SH-SY5Y (cell line): ENCODE results near the gene NCAM1.

Experiments
- GATA2 ChIP-seq: IDR thresholded peaks from 2 replicates; pipeline ENCODE4 v1.6.1; 2011; ENCODE audit warnings: mild to moderate bottlenecking, low read depth, low read length
- GATA3 ChIP-seq: IDR thresholded peaks from 2 replicates; pipeline ENCODE4 v1.6.1; 2011; ENCODE audit warnings: low read depth, mild to moderate bottlenecking, low read length, moderate library complexity

NCAM1 gene

DNA sequence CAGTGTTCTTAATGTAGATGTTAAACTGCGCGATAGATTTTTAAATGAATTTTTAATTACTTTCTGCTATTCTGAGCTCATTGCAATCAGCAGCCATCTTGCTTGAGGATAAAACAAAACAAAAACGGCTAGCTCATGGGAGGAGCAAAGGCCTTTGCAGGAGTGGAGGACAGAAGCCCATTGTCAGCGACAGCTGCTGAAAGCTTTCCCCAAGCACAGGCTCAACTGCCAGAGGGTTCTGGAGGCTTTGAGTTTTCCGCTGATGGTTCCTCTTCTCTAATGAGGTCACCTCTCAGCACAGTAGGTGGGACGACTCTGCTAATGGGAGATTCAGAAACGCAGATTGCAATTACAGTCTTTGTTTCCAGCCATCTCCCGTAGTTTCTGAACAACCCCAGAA lies 186.0 kb downstream of the NCAM1 start:
- no peak for TF ChIP-seq GATA2
- TF ChIP-seq GATA3: no peak

DNA sequence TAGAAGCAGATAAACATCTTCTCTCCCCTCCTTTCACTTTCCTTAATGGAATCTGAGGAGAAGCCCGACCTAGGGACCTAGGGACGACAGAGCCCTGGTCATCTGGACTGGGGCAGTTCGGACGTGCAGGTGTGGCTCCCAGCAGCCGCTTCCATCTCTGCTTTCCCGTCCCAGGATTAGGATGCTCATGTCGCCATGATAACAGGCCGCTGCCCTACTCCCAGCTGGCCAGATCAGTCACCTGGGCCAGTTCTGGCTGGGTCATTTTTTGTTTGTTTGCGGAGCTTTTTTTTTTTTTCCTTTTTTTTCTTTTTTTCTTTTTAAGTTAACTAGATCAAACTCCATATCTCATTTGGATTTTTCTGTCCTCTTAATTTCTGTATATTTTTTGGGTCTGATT lies 186.9 kb downstream of the NCAM1 start:
- no peak for TF ChIP-seq GATA2
- no peak for TF ChIP-seq GATA3

DNA sequence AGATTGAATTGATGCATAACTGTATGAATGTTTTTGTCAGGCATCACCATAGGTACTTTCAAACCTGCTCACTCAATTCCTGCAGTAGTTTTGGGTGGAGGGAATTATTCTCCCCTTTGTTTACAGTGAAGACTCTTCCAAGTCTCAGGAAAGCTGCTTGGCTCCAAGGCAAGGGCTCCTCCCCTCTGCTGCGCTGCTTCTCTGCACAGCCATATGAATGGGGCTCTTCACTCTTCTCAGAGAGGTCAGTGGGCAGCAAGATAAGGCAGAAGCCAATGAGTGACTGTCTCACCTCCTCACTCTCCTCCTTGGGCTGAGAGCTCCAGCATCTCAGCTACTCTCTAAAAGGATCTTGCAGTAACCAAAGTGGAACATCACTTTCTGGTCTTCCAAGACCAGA lies 187.4 kb downstream of the NCAM1 start:
- no peak for TF ChIP-seq GATA3
- TF ChIP-seq GATA2: no peak

DNA sequence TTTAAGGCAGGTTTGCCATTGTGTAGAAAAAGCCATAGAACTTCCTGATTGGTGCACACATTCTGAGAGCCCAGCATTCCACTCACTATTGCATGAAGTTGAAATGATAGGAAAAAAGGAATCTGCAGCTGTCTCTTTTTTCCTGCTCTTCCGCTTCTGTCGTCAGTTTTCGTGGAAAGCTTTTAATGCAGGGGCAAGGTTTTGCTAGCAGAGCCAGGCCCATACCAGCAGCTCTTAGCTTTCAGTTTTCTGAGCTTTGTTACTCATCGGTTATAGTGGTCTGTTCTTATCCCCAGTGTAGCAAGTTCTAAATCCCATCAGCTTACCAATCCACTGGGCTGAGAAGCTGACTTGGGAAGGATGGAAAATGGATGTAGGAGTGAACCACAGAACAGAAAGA lies 190.3 kb downstream of the NCAM1 start:
- TF ChIP-seq GATA3: no peak
- TF ChIP-seq GATA2: no peak

DNA sequence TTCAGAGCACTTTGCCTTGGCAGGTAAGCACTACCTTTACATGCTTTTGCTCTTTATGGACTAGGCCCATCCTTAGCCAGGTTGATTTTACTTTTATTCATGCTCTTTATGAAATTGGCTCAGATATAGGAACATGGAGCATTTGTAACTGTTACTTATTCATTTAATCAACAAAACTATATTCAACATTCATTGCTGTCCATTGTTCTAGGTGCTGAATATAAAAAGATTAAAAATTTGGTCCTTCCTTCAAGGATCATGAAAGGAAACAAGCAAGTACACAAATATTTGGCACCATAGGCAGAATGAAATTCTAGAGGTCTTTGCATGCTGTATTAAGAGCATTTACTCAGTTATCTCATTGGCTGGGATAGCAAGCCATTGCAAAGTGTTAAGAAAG lies 191.3 kb downstream of the NCAM1 start:
- TF ChIP-seq GATA2: no peak
- no peak for TF ChIP-seq GATA3

DNA sequence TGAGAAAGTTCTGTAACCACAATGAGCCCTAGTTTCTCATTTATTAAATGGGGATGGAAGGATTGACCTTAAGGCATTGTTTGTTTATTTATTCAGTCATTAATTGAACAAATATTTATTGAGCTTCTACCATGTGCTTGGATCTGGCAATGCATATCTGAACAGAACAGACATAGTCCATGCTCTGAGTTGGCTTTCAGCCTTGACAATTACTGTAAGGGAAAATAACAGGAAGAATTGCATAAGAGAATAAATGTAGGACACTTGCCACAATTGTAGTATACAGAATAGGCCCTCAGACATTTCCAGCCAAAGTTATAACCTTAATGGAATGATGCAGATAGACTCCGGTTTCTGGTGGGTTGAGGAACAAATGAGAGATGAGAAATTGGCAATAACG lies 192.6 kb downstream of the NCAM1 start:
- no peak for TF ChIP-seq GATA3
- no peak for TF ChIP-seq GATA2

DNA sequence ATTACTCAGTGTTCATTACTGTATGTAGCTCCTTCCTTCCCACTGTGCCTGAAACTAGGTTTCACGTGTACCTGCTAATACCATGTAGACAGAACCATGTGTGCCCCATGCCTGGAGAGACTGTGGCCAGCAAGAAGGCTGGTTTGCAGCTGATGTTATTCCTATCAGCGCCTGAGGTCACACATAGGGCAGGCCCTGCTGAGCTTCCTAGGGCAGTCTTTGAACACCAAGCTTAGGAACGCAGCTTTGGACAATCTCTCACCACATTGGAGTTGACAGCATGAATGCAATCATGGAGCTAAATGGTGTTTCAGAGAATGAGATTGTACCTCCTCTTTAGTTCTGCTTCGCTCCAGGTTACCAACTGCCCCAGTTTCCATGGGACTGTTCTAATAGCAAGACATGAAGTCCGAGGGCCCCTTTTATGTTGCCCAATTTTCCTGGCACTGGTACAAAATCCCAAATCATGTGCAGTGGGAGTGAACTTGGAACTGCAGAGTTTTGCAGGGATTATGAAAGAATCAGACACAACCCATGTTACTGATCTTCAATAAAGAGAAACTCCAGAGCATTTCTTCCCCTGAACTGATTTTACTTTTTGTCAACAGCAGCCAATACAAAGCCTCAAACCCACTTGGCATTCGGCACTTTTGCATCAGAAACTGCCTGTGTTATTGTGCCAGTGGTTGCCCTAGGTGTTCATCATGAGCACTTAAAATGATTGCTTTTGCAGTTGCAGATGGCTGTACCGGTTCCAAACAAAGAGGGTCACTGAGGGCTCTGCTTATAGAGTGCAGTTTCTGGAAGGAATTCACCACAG lies 199.0 kb downstream of the NCAM1 start:
- TF ChIP-seq GATA3 (no peak), GATA2 (peak; percentile 28; the same call in 1 of the 2 replicates)

DNA sequence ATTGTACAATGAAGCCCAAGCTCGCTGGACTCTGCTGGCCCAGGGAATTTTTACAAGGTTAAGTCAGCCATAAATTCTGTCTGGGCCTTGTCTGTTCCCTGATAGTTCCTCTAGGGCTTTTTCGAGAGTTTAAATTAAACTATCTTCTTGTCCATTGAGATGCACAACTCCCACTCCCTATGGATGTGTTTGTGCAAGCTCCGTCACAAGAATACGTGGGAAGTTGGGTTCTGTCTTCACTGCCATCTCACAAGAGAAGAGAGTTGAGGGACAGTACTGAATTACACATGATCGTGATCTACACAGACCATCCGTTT lies 199.5 kb downstream of the NCAM1 start:
- TF ChIP-seq GATA2: no peak
- TF ChIP-seq GATA3: no peak

DNA sequence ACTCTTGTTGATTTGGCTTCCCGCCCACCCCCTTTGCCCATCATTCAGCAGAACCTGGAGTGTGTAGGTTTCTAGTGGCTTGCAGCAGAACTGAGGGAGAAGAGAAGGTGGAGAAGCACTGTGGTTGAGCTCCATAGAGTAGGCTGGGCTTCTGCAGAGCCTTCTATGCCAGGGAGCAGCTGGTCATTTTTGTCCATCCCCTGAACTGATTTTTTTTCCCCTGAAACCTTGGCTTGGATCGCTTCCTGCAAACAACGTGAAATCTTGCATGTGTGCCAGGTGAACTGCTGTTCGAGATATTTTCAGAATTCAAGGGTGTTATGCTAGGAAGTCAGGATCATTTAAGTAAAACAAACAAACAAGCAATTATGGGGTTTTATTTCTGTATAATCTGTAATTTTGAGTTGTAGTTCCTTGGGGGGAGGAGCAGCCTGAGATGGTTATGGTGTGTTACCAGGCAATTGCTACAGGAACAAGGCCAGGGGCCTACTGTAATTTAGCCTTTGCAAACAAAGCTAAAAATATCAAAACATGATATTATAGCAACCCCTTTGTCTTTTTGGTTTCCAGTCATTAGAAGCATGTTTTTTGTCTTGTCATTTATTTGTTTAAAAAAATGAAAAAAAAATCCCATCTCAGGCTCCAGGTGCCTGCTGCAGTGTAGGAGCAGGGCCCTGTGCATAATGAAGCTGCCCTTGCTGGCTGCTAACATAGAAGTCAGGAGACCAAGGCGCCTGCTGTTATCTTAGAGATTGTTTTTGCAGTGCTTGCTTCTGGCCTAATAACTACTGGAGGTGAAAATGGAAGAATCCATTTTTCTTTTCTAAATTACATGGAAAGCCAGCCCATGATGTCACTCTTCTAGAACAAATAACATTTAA lies 200.7 kb downstream of the NCAM1 start:
- no peak for TF ChIP-seq GATA3
- TF ChIP-seq GATA2: no peak

DNA sequence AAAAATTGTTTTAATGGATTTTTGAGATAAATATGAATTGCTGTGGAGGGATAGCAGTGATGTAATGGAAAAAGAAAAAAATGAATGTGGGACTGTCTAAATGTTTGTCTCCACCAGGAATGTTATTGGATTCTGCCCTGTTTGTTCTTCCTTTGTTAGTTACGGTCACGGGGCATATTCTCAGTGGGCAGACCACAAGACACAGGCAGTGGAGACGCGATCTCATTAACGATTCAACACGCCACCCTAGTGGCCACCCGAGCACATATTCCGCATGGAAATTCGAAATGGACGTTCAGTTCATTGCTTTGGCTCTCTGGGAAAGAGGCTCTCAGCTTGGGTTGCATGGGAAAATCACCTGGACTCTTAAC lies 201.4 kb downstream of the NCAM1 start:
- TF ChIP-seq GATA3 (no peak), GATA2 (no peak)

DNA sequence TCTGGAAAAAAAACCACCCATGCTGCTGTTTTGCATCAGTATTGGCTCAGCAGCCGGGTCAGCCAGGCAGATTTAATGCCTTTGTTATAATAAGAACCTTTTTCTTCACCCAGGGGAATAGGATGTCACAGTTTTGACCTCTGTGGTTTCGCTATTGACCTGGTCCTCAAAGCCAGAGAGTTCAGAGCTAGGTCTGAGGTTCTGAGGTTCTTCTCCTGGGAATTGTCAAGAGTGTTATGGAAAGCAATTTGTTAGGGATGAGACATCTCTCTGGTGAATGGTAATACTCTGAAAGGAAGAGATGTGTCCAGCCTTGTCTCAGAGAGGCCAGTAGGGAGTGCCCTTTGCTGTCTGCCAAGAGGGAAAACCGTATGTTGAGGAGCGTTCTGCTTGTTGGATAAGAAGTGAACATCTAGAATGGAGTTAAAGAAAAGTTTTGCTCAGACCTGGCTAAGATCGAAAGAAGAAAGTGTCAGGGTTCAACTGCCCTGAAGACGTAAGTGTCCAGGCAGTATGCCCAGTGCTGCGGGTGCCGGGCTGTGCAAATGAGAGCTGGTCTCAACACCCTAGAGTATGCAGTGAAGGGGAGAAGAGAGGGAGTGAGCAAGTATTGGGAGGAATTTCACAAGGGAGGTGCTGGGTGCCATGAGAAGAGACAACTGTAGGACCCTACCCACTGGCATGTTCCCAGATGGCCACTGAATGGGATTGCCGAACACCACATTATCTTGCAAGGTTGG lies 202.2 kb downstream of the NCAM1 start:
- TF ChIP-seq GATA3 (no peak), GATA2 (no peak)

DNA sequence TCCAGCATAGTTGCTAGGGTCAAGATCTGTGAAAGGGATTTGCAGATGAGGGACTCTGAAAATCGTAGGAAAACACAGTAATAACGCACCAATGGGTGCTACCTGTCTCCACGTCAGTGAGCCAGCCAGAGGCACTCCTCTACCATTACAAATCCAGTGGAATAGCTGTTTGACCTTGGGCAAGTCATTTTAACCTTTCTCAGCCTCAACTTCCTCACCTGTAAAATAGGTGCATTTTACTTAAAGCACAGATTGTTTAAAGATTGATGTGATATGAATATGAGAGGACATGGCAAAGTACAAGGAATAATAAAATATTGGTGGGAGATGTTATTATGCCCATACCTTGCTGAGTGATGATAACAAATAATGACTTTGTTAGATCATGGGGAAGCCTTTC lies 205.1 kb downstream of the NCAM1 start:
- TF ChIP-seq GATA3 (no peak), GATA2 (no peak)

DNA sequence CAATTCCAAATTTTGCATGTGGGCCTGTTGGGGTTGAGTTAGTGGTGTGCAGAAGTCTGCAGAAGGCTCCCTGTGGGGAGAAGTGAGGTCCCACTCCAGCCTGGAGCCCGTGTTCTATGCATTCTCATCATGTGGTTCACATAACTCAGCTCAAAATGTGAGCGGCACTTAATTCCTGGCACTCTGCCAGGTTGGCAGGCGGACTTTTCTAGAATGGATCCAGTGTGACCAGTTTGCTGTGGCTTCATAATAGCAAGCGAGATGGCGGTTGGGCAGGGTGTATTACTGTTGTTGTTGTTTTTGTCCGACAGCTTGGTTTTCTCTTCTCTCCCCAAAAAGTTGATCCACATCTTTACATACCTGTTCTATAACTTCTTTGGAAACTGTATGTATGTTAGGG lies 206.4 kb downstream of the NCAM1 start:
- TF ChIP-seq GATA3: no peak
- no peak for TF ChIP-seq GATA2
